ENCODE results near the gene CCDC85A. TPM values are rescaled to one million over a fixed set of nuclear protein-coding genes. Genes with fewer than 3 reads are reported as not detected.

The CCDC85A gene
- total RNA-seq, 1 donor from 2014 or later: 1.7 TPM

DNA sequence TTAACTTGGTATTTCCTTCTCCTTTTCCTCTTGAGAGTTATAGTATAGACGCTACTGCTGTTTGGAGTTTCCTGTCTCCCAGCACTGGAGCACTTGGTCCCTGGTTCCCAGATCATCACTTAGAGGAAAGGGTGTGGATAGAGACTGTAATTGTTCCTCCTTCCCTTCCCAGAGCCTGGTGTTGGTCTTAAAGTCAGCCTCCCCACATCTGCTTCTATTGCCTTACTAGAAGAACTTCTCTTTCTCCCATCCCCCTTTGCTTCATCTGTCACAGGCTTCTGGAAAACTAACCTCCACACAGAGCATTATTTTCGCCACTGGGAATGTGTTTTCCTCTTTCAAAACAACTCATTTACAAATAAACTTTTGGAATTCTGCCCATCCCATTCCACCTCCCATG lies 131.0 kb downstream of the CCDC85A start:
- Mint-ChIP-seq H3K4me1 (ENCODE audit: unreplicated experiment) (peaks cover 15% of the 10 kb centered on the region), H3K27ac (ENCODE audit: unreplicated experiment) (peak overlapping the region; percentile 50), H3K4me3 (ENCODE audit: unreplicated experiment) (no peak overlapping the region), H3K9me3 (ENCODE audit: unreplicated experiment) (no peaks in the 10 kb centered on the region), H3K27me3 (ENCODE audit: unreplicated experiment) (no peaks in the 10 kb centered on the region), H3K36me3 (ENCODE audit: unreplicated experiment) (no peaks in the 10 kb centered on the region)
- no peak for DNase-seq (ENCODE audit: extremely low spot score, unreplicated experiment)
- TF ChIP-seq, protein P1, sequence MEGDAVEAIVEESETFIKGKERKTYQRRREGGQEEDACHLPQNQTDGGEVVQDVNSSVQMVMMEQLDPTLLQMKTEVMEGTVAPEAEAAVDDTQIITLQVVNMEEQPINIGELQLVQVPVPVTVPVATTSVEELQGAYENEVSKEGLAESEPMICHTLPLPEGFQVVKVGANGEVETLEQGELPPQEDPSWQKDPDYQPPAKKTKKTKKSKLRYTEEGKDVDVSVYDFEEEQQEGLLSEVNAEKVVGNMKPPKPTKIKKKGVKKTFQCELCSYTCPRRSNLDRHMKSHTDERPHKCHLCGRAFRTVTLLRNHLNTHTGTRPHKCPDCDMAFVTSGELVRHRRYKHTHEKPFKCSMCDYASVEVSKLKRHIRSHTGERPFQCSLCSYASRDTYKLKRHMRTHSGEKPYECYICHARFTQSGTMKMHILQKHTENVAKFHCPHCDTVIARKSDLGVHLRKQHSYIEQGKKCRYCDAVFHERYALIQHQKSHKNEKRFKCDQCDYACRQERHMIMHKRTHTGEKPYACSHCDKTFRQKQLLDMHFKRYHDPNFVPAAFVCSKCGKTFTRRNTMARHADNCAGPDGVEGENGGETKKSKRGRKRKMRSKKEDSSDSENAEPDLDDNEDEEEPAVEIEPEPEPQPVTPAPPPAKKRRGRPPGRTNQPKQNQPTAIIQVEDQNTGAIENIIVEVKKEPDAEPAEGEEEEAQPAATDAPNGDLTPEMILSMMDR (IDR thresholded peaks at IDR 0.05): no peak

DNA sequence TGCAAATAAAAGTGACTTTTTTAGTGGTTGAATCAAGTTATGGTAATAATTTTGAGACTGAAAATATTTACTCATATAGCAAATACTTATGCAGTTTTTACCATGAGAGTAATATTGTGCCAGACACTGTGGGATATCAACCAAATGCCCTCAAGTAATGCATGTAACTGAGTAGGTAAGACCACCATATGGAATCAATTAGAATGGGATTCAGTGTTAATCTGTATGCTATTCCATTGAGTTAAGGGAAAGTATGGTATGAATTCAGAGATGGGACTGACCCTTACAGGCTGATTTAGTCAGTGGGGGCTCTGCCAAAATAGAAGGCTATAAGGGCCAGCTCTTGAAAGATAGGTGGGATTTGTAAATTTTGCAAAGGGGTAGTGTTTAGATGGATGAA lies 131.6 kb downstream of the CCDC85A start:
- H3K27me3 Mint-ChIP-seq (ENCODE audit: unreplicated experiment): no peaks in the 10 kb centered on the region
- H3K9me3 Mint-ChIP-seq (ENCODE audit: unreplicated experiment): no peaks in the 10 kb centered on the region
- no peak for DNase-seq (ENCODE audit: extremely low spot score, unreplicated experiment)
- H3K36me3 Mint-ChIP-seq (ENCODE audit: unreplicated experiment): no peaks in the 10 kb centered on the region
- H3K4me1 Mint-ChIP-seq (ENCODE audit: unreplicated experiment): peaks cover 15% of the 10 kb centered on the region
- no peak overlapping the region for H3K4me3 Mint-ChIP-seq (ENCODE audit: unreplicated experiment)
- TF ChIP-seq, protein P1 (IDR thresholded peaks at IDR 0.05): no peak
- H3K27ac Mint-ChIP-seq (ENCODE audit: unreplicated experiment): no peak overlapping the region

DNA sequence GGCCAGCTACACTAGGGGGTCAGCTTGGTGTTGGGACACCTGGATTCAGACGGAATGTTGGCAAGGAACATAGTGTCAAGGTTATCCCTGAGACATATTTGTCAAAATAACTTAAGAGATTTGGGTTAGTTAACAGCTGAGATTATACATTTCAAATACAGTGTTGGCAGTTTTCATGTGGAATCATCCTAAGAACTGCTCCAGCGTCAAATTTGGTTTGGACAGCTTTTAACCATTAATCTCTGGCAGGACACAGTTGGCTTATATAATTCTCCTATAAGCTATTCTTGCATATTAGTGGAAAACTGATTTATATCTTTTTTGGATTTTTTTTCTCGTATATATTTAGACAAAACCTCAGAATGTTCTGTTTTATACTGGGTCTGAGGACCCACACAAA lies 132.2 kb downstream of the CCDC85A start:
- Mint-ChIP-seq H3K9me3 (ENCODE audit: unreplicated experiment) (no peaks in the 10 kb centered on the region), H3K4me1 (ENCODE audit: unreplicated experiment) (peaks cover 15% of the 10 kb centered on the region), H3K36me3 (ENCODE audit: unreplicated experiment) (no peaks in the 10 kb centered on the region), H3K4me3 (ENCODE audit: unreplicated experiment) (no peak overlapping the region), H3K27ac (ENCODE audit: unreplicated experiment) (no peak overlapping the region), H3K27me3 (ENCODE audit: unreplicated experiment) (no peaks in the 10 kb centered on the region)
- TF ChIP-seq, protein P1 (IDR thresholded peaks at IDR 0.05): no peak
- DNase-seq (ENCODE audit: extremely low spot score, unreplicated experiment): no peak

DNA sequence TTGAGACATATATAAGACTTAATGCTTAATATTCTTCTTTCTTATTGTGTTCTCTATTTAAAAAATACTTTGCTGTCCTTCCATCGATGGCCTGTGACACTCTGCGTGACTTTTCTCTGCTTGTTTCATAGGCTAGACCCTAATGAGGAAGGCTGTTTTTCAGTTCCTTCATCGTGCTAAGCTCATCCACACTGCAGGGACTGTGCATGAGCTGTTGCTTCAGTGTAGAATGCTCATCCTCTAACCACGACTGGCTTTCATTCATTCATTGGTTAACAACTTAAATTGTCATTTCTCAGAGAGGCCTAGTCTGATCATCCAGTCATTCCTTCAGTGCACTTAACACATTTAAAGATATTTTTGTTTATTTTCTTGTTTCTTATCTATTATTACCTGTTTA lies 134.4 kb downstream of the CCDC85A start:
- TF ChIP-seq, protein P1 (IDR thresholded peaks at IDR 0.05): no peak
- Mint-ChIP-seq H3K4me3 (ENCODE audit: unreplicated experiment) (no peak overlapping the region), H3K27ac (ENCODE audit: unreplicated experiment) (no peak overlapping the region), H3K9me3 (ENCODE audit: unreplicated experiment) (peaks cover 5% of the 10 kb centered on the region), H3K27me3 (ENCODE audit: unreplicated experiment) (no peaks in the 10 kb centered on the region), H3K36me3 (ENCODE audit: unreplicated experiment) (no peaks in the 10 kb centered on the region), H3K4me1 (ENCODE audit: unreplicated experiment) (peaks cover 15% of the 10 kb centered on the region)
- no peak for DNase-seq (ENCODE audit: extremely low spot score, unreplicated experiment)

DNA sequence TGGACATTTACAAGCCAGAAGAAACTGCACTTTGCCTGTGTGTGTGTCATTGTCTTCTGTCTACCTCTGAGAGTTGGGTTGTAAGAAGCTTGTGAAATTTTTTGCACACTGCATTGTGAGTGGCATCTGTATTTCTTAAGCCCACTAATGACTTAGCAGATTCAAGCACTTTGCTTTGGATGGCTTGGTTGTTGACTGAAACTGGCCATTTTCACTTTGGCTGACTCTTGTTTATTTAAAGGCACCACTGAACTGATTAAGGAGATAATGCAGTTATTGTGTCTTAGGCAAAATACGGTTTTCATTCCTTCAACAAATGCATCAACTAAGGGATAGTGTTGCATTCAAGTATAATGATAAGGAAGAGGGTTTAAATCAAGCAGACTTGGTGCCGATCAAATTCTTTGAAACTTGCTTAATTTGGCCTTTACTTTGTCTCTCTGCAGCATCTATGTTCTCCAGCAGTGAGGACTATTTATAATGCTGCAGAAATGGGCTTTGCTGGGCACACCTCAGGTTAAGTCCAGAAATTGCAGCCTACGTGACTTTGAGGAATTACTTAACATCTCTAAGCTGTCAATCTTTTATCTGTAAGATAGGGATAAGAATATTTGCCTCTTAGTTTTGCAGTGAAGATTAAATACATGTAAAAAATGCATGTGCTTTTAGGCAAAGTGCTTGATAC lies 142.0 kb downstream of the CCDC85A start:
- H3K9me3 Mint-ChIP-seq (ENCODE audit: unreplicated experiment): peaks cover 5% of the 10 kb centered on the region
- DNase-seq (ENCODE audit: extremely low spot score, unreplicated experiment): no peak
- no peak overlapping the region for H3K4me3 Mint-ChIP-seq (ENCODE audit: unreplicated experiment)
- H3K4me1 Mint-ChIP-seq (ENCODE audit: unreplicated experiment): no peaks in the 10 kb centered on the region
- no peaks in the 10 kb centered on the region for H3K36me3 Mint-ChIP-seq (ENCODE audit: unreplicated experiment)
- no peak overlapping the region for H3K27ac Mint-ChIP-seq (ENCODE audit: unreplicated experiment)
- TF ChIP-seq, protein P1 (IDR thresholded peaks at IDR 0.05): no peak
- H3K27me3 Mint-ChIP-seq (ENCODE audit: unreplicated experiment): no peaks in the 10 kb centered on the region

Measured in osteocyte (in vitro differentiated cells).